IMR-90 (cell line): ENCODE data around the gene ARHGAP24. TPM values are rescaled to one million over a fixed set of nuclear protein-coding genes. Genes with fewer than 3 reads are reported as not detected.

Source experiments
- ATAC-seq: fragments of 200-7000 bp; cut with Tn5 transposase; 2 replicates; pipeline ENCODE4 v1.9.1; 2020; ENCODE audit warnings: low read depth, mild to moderate bottlenecking, moderate library complexity
- BruUV-seq: library from RNA; stranded (reverse); fragments of 400-500 nt; replicated peaks from 2 replicates; lab custom pipeline; 2021; lab: Mats Ljungman, UMichigan
- CTCF ChIA-PET: fragments of 300-600 bp; formaldehyde crosslinking; extraction: SDS; loops from one replicate; lab custom pipeline; 2021; ENCODE audit warnings: antibody characterized with exemption; lab: Yijun Ruan, JAX
- POLR2A ChIA-PET: fragments of 300-600 bp; sonication (Branson Sonifier 250); formaldehyde crosslinking; loops from one replicate; lab custom pipeline; 2022; ENCODE audit warnings: antibody characterized with exemption; ENCODE audit not compliant: unreplicated experiment; lab: Charles Lee
- DNase-seq: peaks from one replicate; pipeline ENCODE4 v3.0.0; 2013
- H2AFZ ChIP-seq: replicated peaks from 2 replicates; pipeline ENCODE3; 2013; ENCODE audit warnings: low read length, mild to moderate bottlenecking; ENCODE audit not compliant: poor library complexity
- H2AK5ac ChIP-seq: 2 replicates; pipeline ENCODE4 v1.6.1; 2013; ENCODE audit warnings: low read depth, low read length, inconsistent platforms
- H2AK9ac ChIP-seq: replicated peaks from 2 replicates; pipeline ENCODE3; 2013; ENCODE audit warnings: mild to moderate bottlenecking, low read depth, low read length, moderate library complexity; ENCODE audit not compliant: poor library complexity
- H2BK120ac ChIP-seq: 2 replicates; pipeline ENCODE4 v1.6.1; 2013; ENCODE audit warnings: low read depth, low read length, inconsistent platforms
- H2BK15ac ChIP-seq: 3 replicates; pipeline ENCODE4 v1.6.1; 2013; ENCODE audit warnings: low read depth, low read length, inconsistent platforms
- H2BK20ac ChIP-seq: 2 replicates; pipeline ENCODE4 v1.6.1; 2013; ENCODE audit warnings: low read depth, mild to moderate bottlenecking, inconsistent platforms, low read length, moderate library complexity
- H2BK5ac ChIP-seq: 2 replicates; pipeline ENCODE4 v1.6.1; 2013; ENCODE audit warnings: mild to moderate bottlenecking, low read depth, low read length, inconsistent platforms; ENCODE audit not compliant: poor library complexity, severe bottlenecking
- H3K14ac ChIP-seq: replicated peaks from 2 replicates; pipeline ENCODE4 v1.6.1; 2013; ENCODE audit warnings: low read depth, low read length, inconsistent platforms
- H3K18ac ChIP-seq: 2 replicates; pipeline ENCODE4 v1.6.1; 2013; ENCODE audit warnings: low read depth, low read length, control low read depth
- H3K23ac ChIP-seq: 2 replicates; pipeline ENCODE4 v1.6.1; 2013; ENCODE audit warnings: low read depth, low read length, inconsistent platforms
- H3K27ac ChIP-seq: 2 replicates; pipeline ENCODE4 v1.5.1; 2013; ENCODE audit warnings: mild to moderate bottlenecking, control low read depth, low read length; ENCODE audit not compliant: insufficient read depth
- H3K27me3 ChIP-seq: 2 replicates; pipeline ENCODE4 v1.6.1; 2013; ENCODE audit warnings: low read length; ENCODE audit not compliant: control insufficient read depth, insufficient read depth
- H3K36me3 ChIP-seq: 2 replicates; pipeline ENCODE4 v1.6.1; 2013; ENCODE audit warnings: low read length, mixed read lengths; ENCODE audit not compliant: control insufficient read depth, insufficient read depth
- H3K4ac ChIP-seq: 2 replicates; pipeline ENCODE4 v1.6.1; 2013; ENCODE audit warnings: low read depth, low read length, inconsistent platforms
- H3K4me1 ChIP-seq: 2 replicates; pipeline ENCODE4 v1.6.1; 2013; ENCODE audit warnings: low read length, mixed read lengths; ENCODE audit not compliant: control insufficient read depth, insufficient read depth
- H3K4me2 ChIP-seq: 2 replicates; pipeline ENCODE4 v1.6.1; 2013; ENCODE audit warnings: low read depth, mild to moderate bottlenecking, control low read depth, low read length, moderate library complexity
- H3K4me3 ChIP-seq: 2 replicates; pipeline ENCODE4 v1.5.1; 2013; ENCODE audit warnings: low read depth, mild to moderate bottlenecking, control low read depth, low read length, moderate library complexity; ENCODE audit not compliant: insufficient read depth
- H3K56ac ChIP-seq: 2 replicates; pipeline ENCODE4 v1.6.1; 2013; ENCODE audit warnings: low read length, inconsistent platforms; ENCODE audit not compliant: insufficient read depth; ENCODE audit errors: extremely low read depth
- H3K79me1 ChIP-seq, 2 experiments: 2 replicates each; pipeline ENCODE4 v1.6.1; 2013; ENCODE audit warnings: low read length in 2 of 2, inconsistent platforms in 1 of 2, low read depth in 1 of 2
- H3K9ac ChIP-seq: 2 replicates; pipeline ENCODE4 v1.6.1; 2013; ENCODE audit warnings: low read depth, low read length, control low read depth
- H3K9me1 ChIP-seq: 2 replicates; pipeline ENCODE4 v1.6.1; 2013; ENCODE audit warnings: low read length, inconsistent platforms; ENCODE audit not compliant: insufficient read depth
- H3K9me3 ChIP-seq: 2 replicates; pipeline ENCODE4 v1.6.1; 2013; ENCODE audit warnings: low read length; ENCODE audit not compliant: control insufficient read depth, insufficient read depth
- H4K20me1 ChIP-seq: 2 replicates; pipeline ENCODE4 v1.6.1; 2013; ENCODE audit warnings: low read length, inconsistent platforms; ENCODE audit not compliant: insufficient read depth
- H4K5ac ChIP-seq: 2 replicates; pipeline ENCODE4 v1.6.1; 2013; ENCODE audit warnings: mild to moderate bottlenecking, low read depth, low read length, control low read depth
- H4K8ac ChIP-seq, 2 experiments: 2 replicates each; pipeline ENCODE4 v1.6.1; 2013; ENCODE audit warnings: low read depth in 2 of 2, low read length in 2 of 2, control low read depth in 1 of 2, inconsistent platforms in 1 of 2
- H4K91ac ChIP-seq: 2 replicates; pipeline ENCODE4 v1.6.1; 2013; ENCODE audit warnings: low read depth, low read length, inconsistent platforms; ENCODE audit not compliant: insufficient read depth
- BHLHE40 ChIP-seq: fragments of 150-350 bp; IDR thresholded peaks from 2 replicates; pipeline ENCODE4 v1.6.1; 2016; ENCODE audit warnings: mild to moderate bottlenecking, low read depth, low read length
- CEBPB ChIP-seq: IDR thresholded peaks from 2 replicates; pipeline ENCODE4 v1.6.1; 2012; ENCODE audit warnings: low read depth, low read length, improper control_type of control experiment
- CHD1 ChIP-seq: IDR thresholded peaks from 2 replicates; pipeline ENCODE4 v1.6.1; 2012; ENCODE audit warnings: low read depth, low read length, improper control_type of control experiment
- CTCF ChIP-seq: conservative IDR thresholded peaks from 2 replicates; pipeline ENCODE4 v1.5.1; 2012; ENCODE audit warnings: mild to moderate bottlenecking, low read depth, low read length, improper control_type of control experiment
- ELK1 ChIP-seq: fragments of 150-350 bp; IDR thresholded peaks from 2 replicates; pipeline ENCODE4 v1.6.1; 2016; ENCODE audit warnings: low read depth, mild to moderate bottlenecking, low read length, moderate library complexity, borderline replicate concordance
- FOS ChIP-seq: fragments of 150-350 bp; IDR thresholded peaks from 2 replicates; pipeline ENCODE4 v1.6.1; 2016; ENCODE audit warnings: low read depth, low read length
- MAFK ChIP-seq: IDR thresholded peaks from 2 replicates; pipeline ENCODE4 v1.6.1; 2012; ENCODE audit warnings: low read depth, low read length, improper control_type of control experiment
- MAZ ChIP-seq: IDR thresholded peaks from 2 replicates; pipeline ENCODE4 v1.6.1; 2012; ENCODE audit warnings: low read depth, mild to moderate bottlenecking, low read length, improper control_type of control experiment, moderate library complexity, borderline replicate concordance
- MXI1 ChIP-seq: IDR thresholded peaks from 2 replicates; pipeline ENCODE4 v1.6.1; 2012; ENCODE audit warnings: low read depth, mild to moderate bottlenecking, low read length, moderate library complexity, borderline replicate concordance
- NFE2L2 ChIP-seq: fragments of 150-350 bp; IDR thresholded peaks from 2 replicates; pipeline ENCODE4 v1.6.1; 2016; ENCODE audit warnings: low read depth, mild to moderate bottlenecking, low read length
- POLR2A ChIP-seq: IDR thresholded peaks from 2 replicates; pipeline ENCODE4 v1.6.1; 2012; ENCODE audit warnings: mild to moderate bottlenecking, low read depth, low read length
- RAD21 ChIP-seq: IDR thresholded peaks from 2 replicates; pipeline ENCODE4 v1.6.1; 2012; ENCODE audit warnings: low read length, improper control_type of control experiment
- RCOR1 ChIP-seq: IDR thresholded peaks from 2 replicates; pipeline ENCODE4 v1.6.1; 2012; ENCODE audit warnings: mild to moderate bottlenecking, low read length, improper control_type of control experiment; ENCODE audit not compliant: insufficient replicate concordance
- RFX5 ChIP-seq: IDR thresholded peaks from 2 replicates; pipeline ENCODE4 v1.8.0; 2012; ENCODE audit warnings: low read depth, mild to moderate bottlenecking, low read length, moderate library complexity
- SMC3 ChIP-seq: fragments of 150-350 bp; IDR thresholded peaks from 2 replicates; pipeline ENCODE4 v1.6.1; 2016; ENCODE audit warnings: low read depth, mild to moderate bottlenecking, antibody characterized with exemption, low read length, moderate library complexity
- USF2 ChIP-seq: fragments of 150-350 bp; IDR thresholded peaks from 2 replicates; pipeline ENCODE4 v1.6.1; 2017; ENCODE audit warnings: mild to moderate bottlenecking, antibody characterized with exemption, low read length, low read depth
- WGBS, 2 experiments: methylation state at CpG; one replicate each; pipeline versions ENCODE4 v1.1.5 to v1.1.7; 2013; ENCODE audit warnings: missing lambda C conversion rate in 2 of 2; ENCODE audit not compliant: insufficient read length in 1 of 2; ENCODE audit errors: extremely low coverage in 2 of 2; 5-methylcytosine and 5-hydroxymethylcytosine counted together
- dilution Hi-C: fragments of 300-500 bp; cut with HindIII; formaldehyde crosslinking; loops from one replicate; pipeline ENCODE4 v1.14.3; 2018; ENCODE audit warnings: low sequenced_read_pairs; ENCODE audit not compliant: unreplicated experiment
- in situ Hi-C: fragments of 300-500 bp; cut with MboI; formaldehyde crosslinking; loops from 3 replicates; pipeline ENCODE4 v1.14.3; 2019; ENCODE audit warnings: low sequenced_read_pairs, inconsistent platforms, mixed read lengths
- intact Hi-C: fragments of 100-400 bp; cut with micrococcal nuclease; formaldehyde crosslinking; loops from 2 replicates; pipeline ENCODE4 v1.10.0; 2022
- polyA plus RNA-seq, 3 experiments: library from polyadenylated mRNA; depleted of rRNA; stranded (reverse); fragments of >200 nt; gene quantifications; 2 replicates each; pipeline ENCODE4 v1.2.3, GENCODE V29; 2012; ENCODE audit warnings: low replicate concordance in 1 of 3
- total RNA-seq: library from RNA; depleted of rRNA; stranded (reverse); fragments of >200 nt; gene quantifications from 2 replicates; pipeline ENCODE4 v1.2.3, GENCODE V29; 2012

Gene ARHGAP24
- total and polyA plus RNA-seq, 2 of the 4 experiments (the other 2 are of a cell fraction) = 11.9 to 24.0 TPM

GRCh38 chr4:85510632-85510984 lies 35.7 kb downstream of the ARHGAP24 start:
- intact Hi-C loops = no loop called here
- no peaks in the 10 kb centered on the region for H3K4me1 ChIP-seq

More at GRCh38 chr4:85510632-85510984, 35.7 kb downstream of the ARHGAP24 start:
- Histone ChIP-seq H3K14ac (no peak overlapping the region), H2BK5ac (no peak overlapping the region), H2AFZ (no peak overlapping the region), H4K8ac (no peak overlapping the region), H2BK20ac (no peak overlapping the region), H3K9me1 (no peaks in the 10 kb centered on the region), H3K18ac (no peak overlapping the region), H2BK120ac (no peak overlapping the region), H3K9me3 (no peaks in the 10 kb centered on the region), H2BK15ac (no peak overlapping the region), H3K27me3 (no peaks in the 10 kb centered on the region; the same call in 1 of the 2 replicates), H4K20me1 (no peaks in the 10 kb centered on the region), H3K56ac (no peak overlapping the region), H3K9ac (no peak overlapping the region), H4K91ac (no peak overlapping the region), H3K4ac (no peak overlapping the region), H3K79me1 (no peaks in the 10 kb centered on the region), H2AK9ac (no peak overlapping the region), H3K23ac (no peak overlapping the region), H3K4me2 (no peak overlapping the region), H3K4me3 (no peak overlapping the region), H3K27ac (no peak overlapping the region), H2AK5ac (no peak overlapping the region), H3K36me3 (no peaks in the 10 kb centered on the region), H4K5ac (no peak overlapping the region)
- in situ Hi-C loops = no loop called here
- no peak for DNase-seq
- ATAC-seq = no peak
- ChIA-PET CTCF (interaction anchor here (0.6 kb wide), 1 partner anchor 548 kb away, joined by 3 read pairs; no protein-coding TSS in a partner anchor), POLR2A (no interaction called here)
- dilution Hi-C loops = no loop called here
- no TSS peak for BruUV-seq
- no CpG with 5 or more reads among the region's 3 CpGs for WGBS, 2 experiments
- TF ChIP-seq NFE2L2 (no peak), RCOR1 (no peak), USF2 (no peak), MXI1 (no peak), CTCF (no peak), RFX5 (no peak), ELK1 (no peak), CHD1 (no peak), BHLHE40 (no peak), CEBPB (no peak), POLR2A (no peak), MAFK (no peak), MAZ (no peak), SMC3 (no peak), RAD21 (no peak), FOS (no peak)
